Activated naive CD4-positive, alpha-beta T cell treated with anti-CD3 and anti-CD28 coated beads, Interleukin-2, amount 10 ng/mL, durations not matched to agents 7 days and 5 days (primary cell): Measurements from ENCODE around the gene GRIN2A.
"Not testable (repeated sequence)": the region's sequence is repeated elsewhere in the genome, so short reads cannot be mapped to it uniquely, and the experiment has no call there.

Source experiments
- CTCF ChIA-PET: fragments of 350-600 bp; sonication (Branson Sonifier 250); formaldehyde crosslinking; loops from one replicate; lab custom pipeline; 2021; ENCODE audit warnings: antibody characterized with exemption; lab: Charles Lee
- DNase-seq: peaks from one replicate; pipeline ENCODE4 v3.0.0-alpha.2; 2020
- H3K27ac Mint-ChIP-seq: one replicate; pipeline ENCODE4 v1.8.0; 2021; ENCODE audit warnings: mild to moderate bottlenecking, moderate library complexity, mixed read lengths
- H3K27me3 Mint-ChIP-seq: one replicate; pipeline ENCODE4 v1.8.0; 2021; ENCODE audit warnings: mild to moderate bottlenecking, mixed read lengths
- H3K36me3 Mint-ChIP-seq: one replicate; pipeline ENCODE4 v1.8.0; 2021; ENCODE audit warnings: mixed read lengths
- H3K4me1 Mint-ChIP-seq: one replicate; pipeline ENCODE4 v1.8.0; 2021; ENCODE audit warnings: mixed read lengths
- H3K4me3 Mint-ChIP-seq: one replicate; pipeline ENCODE4 v1.8.0; 2021; ENCODE audit warnings: mild to moderate bottlenecking, moderate library complexity, mixed read lengths
- H3K9me3 Mint-ChIP-seq: one replicate; pipeline ENCODE4 v1.8.0; 2021; ENCODE audit warnings: mixed read lengths

GRIN2A gene

DNA sequence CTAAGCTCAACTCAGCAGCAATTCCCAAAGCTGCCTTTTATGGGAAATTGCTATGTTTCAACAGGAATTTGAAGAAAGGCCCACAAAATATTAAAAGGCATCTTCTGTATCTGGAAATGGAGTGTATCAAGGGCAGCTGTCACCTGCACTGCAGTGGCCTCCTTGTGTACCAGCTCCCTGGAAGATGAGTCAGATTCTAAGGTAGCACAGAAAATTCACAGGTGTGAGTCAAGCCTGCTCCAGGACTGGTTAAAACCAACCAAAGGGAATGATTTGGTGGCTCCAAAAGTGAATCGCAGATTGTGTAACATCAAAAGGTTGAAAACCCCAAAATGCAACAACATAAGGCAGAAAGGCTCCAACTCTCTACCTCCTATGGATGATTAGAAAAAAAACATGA, 296.4 kb downstream of the GRIN2A start:
- no peaks in the 10 kb centered on the region for H3K4me1 Mint-ChIP-seq
- H3K27ac Mint-ChIP-seq: no peak overlapping the region
- no peaks in the 10 kb centered on the region for H3K27me3 Mint-ChIP-seq
- DNase-seq: no peak
- H3K4me3 Mint-ChIP-seq: no peak overlapping the region
- no peaks in the 10 kb centered on the region for H3K36me3 Mint-ChIP-seq
- CTCF ChIA-PET: no interaction called here
- H3K9me3 Mint-ChIP-seq: no peaks in the 10 kb centered on the region

DNA sequence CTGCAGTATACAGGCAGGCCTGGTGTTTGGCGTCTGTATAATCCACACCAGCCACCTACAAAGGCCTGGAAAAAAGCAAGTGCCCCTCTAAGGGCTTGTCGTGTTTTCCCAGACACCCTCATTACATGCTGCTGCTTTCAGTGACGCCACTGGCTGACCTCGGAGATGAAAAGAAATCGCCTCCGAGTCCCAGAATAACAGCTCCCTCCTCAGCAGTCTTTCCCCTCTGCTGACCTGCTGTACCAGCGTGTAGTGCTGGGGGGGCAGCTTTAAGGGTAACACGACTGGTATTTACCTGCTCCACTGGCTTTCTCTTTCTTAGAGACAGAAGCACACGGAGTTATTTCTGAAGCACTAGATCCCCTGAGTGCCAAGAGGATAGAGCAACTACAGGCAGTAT, 296.8 kb downstream of the GRIN2A start:
- no peaks in the 10 kb centered on the region for H3K27me3 Mint-ChIP-seq
- CTCF ChIA-PET: no interaction called here
- no peaks in the 10 kb centered on the region for H3K4me1 Mint-ChIP-seq

DNA sequence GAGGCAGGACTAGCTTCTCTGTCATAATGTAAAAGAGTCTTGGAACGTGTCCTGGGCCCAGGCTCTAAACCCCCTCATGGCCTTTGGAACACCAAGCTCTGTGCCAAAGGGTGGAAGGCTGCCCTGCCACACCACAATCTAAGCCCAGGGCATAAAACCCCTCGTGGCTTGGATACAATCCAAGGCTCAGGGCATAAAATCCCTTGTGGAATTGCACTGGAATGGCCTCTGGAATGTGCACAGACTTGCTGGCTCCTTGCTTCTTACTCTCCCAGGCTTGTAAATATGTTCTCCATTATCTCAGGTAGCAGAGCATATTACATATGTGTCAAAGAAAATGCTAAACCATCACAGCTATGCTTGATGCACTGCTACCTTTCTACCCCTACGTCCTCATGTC, 306.2 kb downstream of the GRIN2A start:
- CTCF ChIA-PET, H3K4me1 Mint-ChIP-seq, DNase-seq, H3K9me3 Mint-ChIP-seq, H3K27me3 Mint-ChIP-seq, H3K4me3 Mint-ChIP-seq, H3K27ac Mint-ChIP-seq, H3K36me3 Mint-ChIP-seq: not testable (repeated sequence)

More for the DNA sequence above, 296.8 kb downstream of the GRIN2A start:
- no peak for DNase-seq
- no peak overlapping the region for H3K4me3 Mint-ChIP-seq
- H3K36me3 Mint-ChIP-seq: no peaks in the 10 kb centered on the region
- no peaks in the 10 kb centered on the region for H3K9me3 Mint-ChIP-seq
- H3K27ac Mint-ChIP-seq: no peak overlapping the region

GRCh38 chr16:9874219-9874618, 308.0 kb downstream of the GRIN2A start:
- Mint-ChIP-seq H3K4me3 (no peak overlapping the region), H3K36me3 (no peaks in the 10 kb centered on the region), H3K9me3 (no peaks in the 10 kb centered on the region), H3K4me1 (no peaks in the 10 kb centered on the region), H3K27me3 (no peaks in the 10 kb centered on the region), H3K27ac (no peak overlapping the region)
- DNase-seq: no peak
- CTCF ChIA-PET: no interaction called here

- Mint-ChIP-seq H3K4me3 (no peak overlapping the region), H3K27me3 (no peaks in the 10 kb centered on the region), H3K4me1 (no peaks in the 10 kb centered on the region), H3K9me3 (no peaks in the 10 kb centered on the region), H3K27ac (no peak overlapping the region), H3K36me3 (no peaks in the 10 kb centered on the region)
- no peak for DNase-seq
- CTCF ChIA-PET: no interaction called here
These were observed 311.3 kb downstream of the GRIN2A start for GRCh38 chr16:9870962-9871361.

DNA sequence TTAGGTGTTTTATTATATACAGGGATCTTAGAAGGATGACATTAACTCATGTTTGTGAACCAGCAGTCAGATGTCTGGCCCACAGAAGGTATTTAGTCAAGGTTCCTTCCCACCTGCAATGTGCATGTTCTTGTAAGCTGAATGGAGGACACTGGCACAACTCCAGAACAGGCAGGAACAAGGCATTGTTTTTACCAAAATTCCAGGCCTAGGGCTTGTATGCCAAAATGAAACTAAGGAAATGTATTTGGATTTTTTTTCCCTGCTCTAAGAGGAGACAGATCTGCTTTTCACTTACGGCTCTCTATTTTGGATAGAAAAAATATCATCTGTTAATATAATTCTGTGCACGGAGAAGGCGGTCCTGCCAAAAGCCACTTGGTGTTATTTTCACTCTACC, 312.5 kb downstream of the GRIN2A start:
- CTCF ChIA-PET: no interaction called here
- H3K4me3 Mint-ChIP-seq: no peak overlapping the region

GRCh38 chr16:9868606-9869149, 313.6 kb downstream of the GRIN2A start:
- Mint-ChIP-seq H3K27ac (no peak overlapping the region), H3K4me3 (no peak overlapping the region), H3K4me1 (no peaks in the 10 kb centered on the region), H3K36me3 (no peaks in the 10 kb centered on the region), H3K9me3 (no peaks in the 10 kb centered on the region), H3K27me3 (no peaks in the 10 kb centered on the region)
- DNase-seq: no peak
- CTCF ChIA-PET: no interaction called here

More for the DNA sequence above, 312.5 kb downstream of the GRIN2A start:
- DNase-seq: no peak
- H3K36me3 Mint-ChIP-seq: no peaks in the 10 kb centered on the region
- no peaks in the 10 kb centered on the region for H3K27me3 Mint-ChIP-seq
- H3K9me3 Mint-ChIP-seq: no peaks in the 10 kb centered on the region
- H3K4me1 Mint-ChIP-seq: no peaks in the 10 kb centered on the region
- no peak overlapping the region for H3K27ac Mint-ChIP-seq

DNA sequence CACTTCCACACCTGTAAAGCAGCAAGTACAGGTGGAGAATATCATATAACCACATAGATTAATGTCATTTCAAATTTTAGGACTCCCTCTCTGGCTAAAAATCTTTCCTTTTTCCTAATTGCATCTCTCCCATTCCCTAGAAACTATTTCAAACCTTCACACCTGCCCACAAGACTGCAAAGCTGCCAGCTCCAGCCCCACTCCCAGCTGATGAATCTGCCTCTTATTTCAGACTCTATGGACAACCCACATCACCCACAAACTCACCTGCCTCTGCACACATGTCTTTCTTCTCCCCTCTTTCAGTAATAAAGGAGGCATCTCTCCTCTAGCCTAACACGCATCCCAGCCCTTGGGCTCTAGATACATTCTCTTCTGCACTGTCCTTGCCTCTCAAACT, 315.1 kb downstream of the GRIN2A start:
- DNase-seq: no peak
- Mint-ChIP-seq H3K36me3 (no peaks in the 10 kb centered on the region), H3K4me1 (no peaks in the 10 kb centered on the region), H3K27me3 (no peaks in the 10 kb centered on the region), H3K27ac (no peak overlapping the region), H3K4me3 (no peak overlapping the region), H3K9me3 (no peaks in the 10 kb centered on the region)
- CTCF ChIA-PET: no interaction called here

DNA sequence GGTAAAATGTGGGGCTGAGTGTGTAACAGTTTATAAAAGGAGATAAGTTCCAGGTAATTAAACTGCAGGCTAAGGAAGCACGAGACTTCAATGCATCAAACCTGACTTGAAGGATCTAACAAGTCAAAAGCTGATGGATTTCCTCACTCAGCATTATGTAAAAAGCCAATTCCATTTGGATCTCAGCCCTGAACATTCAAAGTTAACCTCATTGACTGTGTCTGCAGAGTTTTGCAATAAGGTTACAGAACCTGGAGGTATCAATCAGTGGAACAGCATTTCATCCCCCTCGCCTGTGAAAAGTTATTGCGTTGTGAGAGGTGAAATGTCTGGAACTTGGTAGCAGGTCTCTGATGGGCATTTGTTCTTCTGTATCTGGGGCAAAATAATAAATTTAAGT, 317.8 kb downstream of the GRIN2A start:
- Mint-ChIP-seq H3K27me3 (no peaks in the 10 kb centered on the region), H3K4me3 (no peak overlapping the region), H3K4me1 (no peaks in the 10 kb centered on the region), H3K36me3 (no peaks in the 10 kb centered on the region), H3K27ac (no peak overlapping the region), H3K9me3 (peaks cover under 1% of the 10 kb centered on the region)
- CTCF ChIA-PET: no interaction called here
- DNase-seq: no peak

DNA sequence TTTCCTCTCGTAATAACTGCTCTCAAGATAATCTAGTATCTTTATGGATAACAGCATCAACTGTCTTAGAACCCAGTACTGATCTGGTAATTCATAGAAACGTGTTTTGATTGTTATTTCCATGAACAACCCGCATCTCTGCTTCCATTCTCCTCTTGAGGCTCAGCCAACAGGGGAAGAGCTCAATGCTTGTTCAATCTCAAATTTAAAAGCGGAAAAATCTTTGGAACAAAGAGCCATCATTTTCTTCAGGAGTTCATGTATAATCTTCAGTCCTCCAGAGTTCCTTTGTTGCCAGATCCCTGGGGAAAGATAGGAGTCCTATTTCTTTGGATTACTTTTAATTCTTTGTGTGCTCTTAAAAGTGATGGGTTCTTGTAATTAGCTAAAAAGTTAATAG, 319.9 kb downstream of the GRIN2A start:
- no peak overlapping the region for H3K4me3 Mint-ChIP-seq
- CTCF ChIA-PET: no interaction called here
- no peak for DNase-seq
- H3K9me3 Mint-ChIP-seq: peaks cover 2% of the 10 kb centered on the region
- H3K27me3 Mint-ChIP-seq: no peaks in the 10 kb centered on the region
- no peak overlapping the region for H3K27ac Mint-ChIP-seq
- no peaks in the 10 kb centered on the region for H3K36me3 Mint-ChIP-seq
- H3K4me1 Mint-ChIP-seq: no peaks in the 10 kb centered on the region

- Mint-ChIP-seq H3K36me3 (no peaks in the 10 kb centered on the region), H3K9me3 (peaks cover 2% of the 10 kb centered on the region), H3K4me3 (no peak overlapping the region), H3K4me1 (no peaks in the 10 kb centered on the region), H3K27ac (no peak overlapping the region), H3K27me3 (no peaks in the 10 kb centered on the region)
- no peak for DNase-seq
- CTCF ChIA-PET: no interaction called here
These were observed 321.4 kb downstream of the GRIN2A start for GRCh38 chr16:9860876-9861275.

GRCh38 chr16:9859701-9860327, 322.4 kb downstream of the GRIN2A start:
- Mint-ChIP-seq H3K36me3 (no peaks in the 10 kb centered on the region), H3K27ac (no peak overlapping the region), H3K4me3 (no peak overlapping the region), H3K9me3 (peaks cover 2% of the 10 kb centered on the region), H3K4me1 (no peaks in the 10 kb centered on the region), H3K27me3 (no peaks in the 10 kb centered on the region)
- no peak for DNase-seq
- CTCF ChIA-PET: no interaction called here

- H3K36me3 Mint-ChIP-seq: no peaks in the 10 kb centered on the region
- peaks cover 4% of the 10 kb centered on the region for H3K9me3 Mint-ChIP-seq
- no peaks in the 10 kb centered on the region for H3K27me3 Mint-ChIP-seq
- H3K4me3 Mint-ChIP-seq: no peak overlapping the region
- H3K4me1 Mint-ChIP-seq: no peaks in the 10 kb centered on the region
- no peak for DNase-seq
- H3K27ac Mint-ChIP-seq: no peak overlapping the region
- CTCF ChIA-PET: no interaction called here
These were observed 327.6 kb downstream of the GRIN2A start for GRCh38 chr16:9854675-9855074.

DNA sequence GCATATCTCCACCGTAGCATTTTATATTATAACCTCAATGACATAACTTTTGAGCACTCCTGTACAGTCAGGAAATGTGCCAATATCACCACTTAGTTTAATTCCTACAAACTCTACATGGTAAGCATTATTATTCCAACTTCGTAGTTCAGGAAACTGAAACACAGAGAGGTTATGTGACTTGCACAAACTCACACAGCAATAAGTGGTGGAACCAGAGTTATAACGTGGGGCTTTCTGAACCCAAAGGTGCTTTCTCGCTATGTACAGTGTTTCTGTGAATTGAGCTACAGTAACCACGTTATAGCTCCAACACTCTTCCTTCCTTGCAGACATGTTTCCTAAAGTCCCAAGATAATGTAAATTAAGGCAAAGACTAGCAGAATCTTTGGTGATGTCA, 330.2 kb downstream of the GRIN2A start:
- Mint-ChIP-seq H3K9me3 (peaks cover 2% of the 10 kb centered on the region), H3K4me3 (no peak overlapping the region), H3K36me3 (no peaks in the 10 kb centered on the region), H3K27me3 (no peaks in the 10 kb centered on the region), H3K4me1 (no peaks in the 10 kb centered on the region), H3K27ac (no peak overlapping the region)
- CTCF ChIA-PET: no interaction called here
- DNase-seq: no peak

DNA sequence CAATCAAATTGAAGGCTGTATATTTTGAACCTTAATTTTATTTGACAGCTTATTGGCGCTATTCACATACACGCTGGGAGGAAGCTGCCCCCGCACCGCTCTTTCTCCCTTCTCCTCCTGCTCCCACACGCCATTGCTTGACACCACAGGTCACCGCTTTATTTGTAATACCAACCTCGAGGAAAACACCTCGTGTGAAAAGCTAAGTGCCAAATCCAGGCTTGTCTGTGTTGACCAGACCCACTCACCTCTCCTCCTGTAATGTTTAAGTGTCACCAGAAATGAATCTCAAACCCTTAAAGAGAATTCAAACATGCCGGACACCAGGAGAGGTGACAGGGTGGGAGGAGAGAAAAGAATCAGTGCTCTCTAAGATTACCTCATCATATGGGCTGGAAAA, 331.4 kb downstream of the GRIN2A start:
- Mint-ChIP-seq H3K27ac (no peak overlapping the region), H3K4me3 (no peak overlapping the region), H3K4me1 (no peaks in the 10 kb centered on the region), H3K36me3 (no peaks in the 10 kb centered on the region), H3K27me3 (no peaks in the 10 kb centered on the region), H3K9me3 (peaks cover 2% of the 10 kb centered on the region)
- no peak for DNase-seq
- CTCF ChIA-PET: no interaction called here
